ENCODE measurements around the gene CDK5R2. TPM values are rescaled to one million over a fixed set of nuclear protein-coding genes. Genes with fewer than 3 reads are reported as not detected.

CDK5R2 gene
- total and polyA plus RNA-seq, 2 donors from 2014 or later, result not detected

- peak in 3 of 5 donors; percentile 52 to 72 (median 71) for DNase-seq
- intact Hi-C loops (cut with DNase I), result no loop called here
These were observed 25.0 kb downstream of the CDK5R2 start for GRCh38 chr2:218984239-218985020.

GRCh38 chr2:218985021-218985324 is 25.5 kb downstream of the CDK5R2 start, which contains the start of gene FEV:
Gene FEV, minus strand, starts transcription at chr2:218985184. Its CDS starts 109 bp downstream, at chr2:218985075.
- Histone ChIP-seq H3K36me3 (ENCODE audit: control insufficient read depth in 2 of 3, insufficient read depth in 3 of 3, low read length in 3 of 3) (no peaks in the 10 kb centered on the region), H3K27me3 (ENCODE audit: control insufficient read depth, insufficient read depth, low read length) (peaks cover 65% of the 10 kb centered on the region), H3K27ac (ENCODE audit: low read depth in 2 of 2, low read length in 2 of 2) (no peak within 1 kb of the TSS), H3K4me3 (ENCODE audit: low read length in 3 of 3) (no peak within 1 kb of the TSS), H3K9ac (ENCODE audit: low read length in 3 of 3) (no peak within 1 kb of the TSS), H3K9me3 (ENCODE audit: control insufficient read depth in 2 of 3, insufficient read depth in 1 of 3, low read length in 3 of 3) (no peaks in the 10 kb centered on the region), H3K4me1 (ENCODE audit: control insufficient read depth in 2 of 3, insufficient read depth in 2 of 3, low read depth in 1 of 3, low read length in 3 of 3) (peaks cover 0 to 13% (median 4%) of the 10 kb centered on the region in 3 donors)
- no peak for TF ChIP-seq CTCF (IDR thresholded peaks at IDR 0.05; ENCODE audit: borderline replicate concordance, extremely low read depth, insufficient read depth)
- DNase-seq, result no peak
- FAIRE-seq, result no peak
- intact Hi-C loops (cut with DNase I), result no loop called here

More at GRCh38 chr2:218984239-218985020, 25.0 kb downstream of the CDK5R2 start:
- Histone ChIP-seq H3K27me3 (ENCODE audit: control insufficient read depth, insufficient read depth, low read length) (peaks cover 63% of the 10 kb centered on the region), H3K9ac (ENCODE audit: low read length in 3 of 3) (no peak overlapping the region), H3K27ac (ENCODE audit: low read depth in 2 of 2, low read length in 2 of 2) (no peak overlapping the region), H3K9me3 (ENCODE audit: control insufficient read depth in 2 of 3, insufficient read depth in 1 of 3, low read length in 3 of 3) (no peaks in the 10 kb centered on the region), H3K4me1 (ENCODE audit: control insufficient read depth in 2 of 3, insufficient read depth in 2 of 3, low read depth in 1 of 3, low read length in 3 of 3) (peaks cover 0 to 13% (median 4%) of the 10 kb centered on the region in 3 donors), H3K4me3 (ENCODE audit: low read length in 3 of 3) (no peak overlapping the region), H3K36me3 (ENCODE audit: control insufficient read depth in 2 of 3, insufficient read depth in 3 of 3, low read length in 3 of 3) (no peaks in the 10 kb centered on the region)
- FAIRE-seq, result no peak
- TF ChIP-seq CTCF (IDR thresholded peaks at IDR 0.05; ENCODE audit: borderline replicate concordance, extremely low read depth, insufficient read depth), result no peak

- no peak overlapping the region for H3K27ac ChIP-seq (ENCODE audit: low read depth in 2 of 2, low read length in 2 of 2)
- peaks cover 0 to 13% (median 4%) of the 10 kb centered on the region in 3 donors for H3K4me1 ChIP-seq (ENCODE audit: control insufficient read depth in 2 of 3, insufficient read depth in 2 of 3, low read depth in 1 of 3, low read length in 3 of 3)
- H3K4me3 ChIP-seq (ENCODE audit: low read length in 3 of 3), result no peak overlapping the region
- FAIRE-seq (no peak), DNase-seq (peak in 1 of 5 donors; percentile 50)
- intact Hi-C loops (cut with DNase I), result no loop called here
- H3K9ac ChIP-seq (ENCODE audit: low read length in 3 of 3), result no peak overlapping the region
- no peak for TF ChIP-seq CTCF (IDR thresholded peaks at IDR 0.05; ENCODE audit: borderline replicate concordance, extremely low read depth, insufficient read depth)
- H3K27me3 ChIP-seq (ENCODE audit: control insufficient read depth, insufficient read depth, low read length), result peaks cover 70% of the 10 kb centered on the region
- no peaks in the 10 kb centered on the region for H3K9me3 ChIP-seq (ENCODE audit: control insufficient read depth in 2 of 3, insufficient read depth in 1 of 3, low read length in 3 of 3)
- no peaks in the 10 kb centered on the region for H3K36me3 ChIP-seq (ENCODE audit: control insufficient read depth in 2 of 3, insufficient read depth in 3 of 3, low read length in 3 of 3)
These were observed 26.0 kb downstream of the CDK5R2 start for GRCh38 chr2:218985325-218986091.

All from kidney (tissue), 14 donors.